PC-3 (cell line): ENCODE data around the gene FIGNL1. TPM values are rescaled to one million over a fixed set of nuclear protein-coding genes. Genes with fewer than 3 reads are reported as not detected.

Experiments used
- ATAC-seq: fragments of 200-7000 bp; cut with Tn5 transposase; 2 replicates; pipeline ENCODE4 v1.9.1; 2020; ENCODE audit warnings: mild to moderate bottlenecking, moderate library complexity
- BruUV-seq: library from RNA; stranded (reverse); fragments of 400-500 nt; replicated peaks from 2 replicates; lab custom pipeline; 2021; lab: Mats Ljungman, UMichigan
- CTCF ChIA-PET: fragments of 300-600 bp; sonication (Branson Sonifier 250); formaldehyde crosslinking; loops from one replicate; lab custom pipeline; 2022; ENCODE audit warnings: antibody characterized with exemption; lab: Charles Lee
- POLR2A ChIA-PET: fragments of 300-600 bp; sonication (Branson Sonifier 250); formaldehyde crosslinking; loops from one replicate; lab custom pipeline; 2022; ENCODE audit warnings: antibody characterized with exemption; ENCODE audit not compliant: unreplicated experiment; lab: Charles Lee
- DNase-seq: peaks from one replicate; pipeline ENCODE4 v3.0.0-alpha.2; 2015
- H2AFZ ChIP-seq: fragments of 300-600 bp; sonication (generic); 2 replicates; pipeline ENCODE4 v1.6.0; 2016; ENCODE audit warnings: antibody characterized with exemption, low read length
- H3F3A ChIP-seq: fragments of 300-600 bp; sonication (generic); one replicate; pipeline ENCODE4 v1.6.0; 2017; ENCODE audit warnings: antibody characterized with exemption, low read length, control low read depth, mild to moderate bottlenecking; ENCODE audit not compliant: unreplicated experiment
- H3K27ac ChIP-seq: fragments of 300-600 bp; sonication (generic); 2 replicates; pipeline ENCODE4 v1.5.1; 2016; ENCODE audit warnings: mild to moderate bottlenecking, low read length
- H3K27me3 ChIP-seq: fragments of 300-600 bp; sonication (generic); 2 replicates; pipeline ENCODE4 v1.6.1; 2016; ENCODE audit warnings: low read length, mixed read lengths
- H3K36me3 ChIP-seq: fragments of 300-600 bp; sonication (generic); 2 replicates; pipeline ENCODE4 v1.6.1; 2016; ENCODE audit warnings: low read depth, mixed run types, low read length, mixed read lengths
- H3K4me1 ChIP-seq: fragments of 300-600 bp; sonication (generic); 2 replicates; pipeline ENCODE4 v1.5.1; 2016; ENCODE audit warnings: low read length; ENCODE audit not compliant: insufficient read depth
- H3K4me2 ChIP-seq: fragments of 300-600 bp; sonication (generic); 2 replicates; pipeline ENCODE4 v1.6.0; 2016; ENCODE audit warnings: low read length
- H3K4me3 ChIP-seq: fragments of 300-600 bp; sonication (generic); 2 replicates; pipeline ENCODE4 v1.5.1; 2016; ENCODE audit warnings: mild to moderate bottlenecking, low read length, mixed read lengths
- H3K79me2 ChIP-seq: fragments of 300-600 bp; sonication (generic); 2 replicates; pipeline ENCODE4 v1.6.1; 2017; ENCODE audit warnings: low read length, mixed read lengths
- H3K9ac ChIP-seq: fragments of 300-600 bp; sonication (generic); 2 replicates; pipeline ENCODE4 v1.6.0; 2016; ENCODE audit warnings: mild to moderate bottlenecking, low read length
- H3K9me2 ChIP-seq: fragments of 300-600 bp; sonication (generic); replicated peaks from 2 replicates; pipeline ENCODE4 v1.6.1; 2016; ENCODE audit warnings: mixed run types, low read length, mixed read lengths
- H3K9me3 ChIP-seq: fragments of 300-600 bp; sonication (generic); 2 replicates; pipeline ENCODE4 v1.6.1; 2016; ENCODE audit warnings: low read length, mixed read lengths
- H4K20me1 ChIP-seq: fragments of 300-600 bp; sonication (generic); 2 replicates; pipeline ENCODE4 v1.6.1; 2016; ENCODE audit warnings: low read length, mixed read lengths
- CTCF ChIP-seq: fragments of 300-600 bp; sonication (generic); conservative IDR thresholded peaks from 2 replicates; pipeline ENCODE4 v1.5.1; 2017; ENCODE audit warnings: antibody characterized with exemption, low read depth, mild to moderate bottlenecking, low read length
- EZH2 ChIP-seq: fragments of 300-600 bp; sonication (generic); IDR thresholded peaks from one replicate; pipeline ENCODE4 v1.6.1; 2017; ENCODE audit warnings: antibody characterized with exemption, mild to moderate bottlenecking, low read length; ENCODE audit not compliant: unreplicated experiment
- EZH2phosphoT487 ChIP-seq: fragments of 300-600 bp; sonication (generic); IDR thresholded peaks from 2 replicates; pipeline ENCODE4 v1.6.1; 2018; ENCODE audit warnings: mild to moderate bottlenecking, antibody characterized with exemption, low read length, borderline replicate concordance
- intact Hi-C: fragments of 100-400 bp; cut with micrococcal nuclease; formaldehyde crosslinking; loops from 2 replicates; pipeline ENCODE4 v1.9.0; 2023
- total RNA-seq: library from RNA; depleted of rRNA; stranded (reverse); fragments of >200 nt; gene quantifications from 2 replicates; pipeline ENCODE4 v1.2.3, GENCODE V29; 2014; rRNA removed

Gene FIGNL1
- total RNA-seq, 1 experiment from 2014 or later: 27.2 TPM

DNA sequence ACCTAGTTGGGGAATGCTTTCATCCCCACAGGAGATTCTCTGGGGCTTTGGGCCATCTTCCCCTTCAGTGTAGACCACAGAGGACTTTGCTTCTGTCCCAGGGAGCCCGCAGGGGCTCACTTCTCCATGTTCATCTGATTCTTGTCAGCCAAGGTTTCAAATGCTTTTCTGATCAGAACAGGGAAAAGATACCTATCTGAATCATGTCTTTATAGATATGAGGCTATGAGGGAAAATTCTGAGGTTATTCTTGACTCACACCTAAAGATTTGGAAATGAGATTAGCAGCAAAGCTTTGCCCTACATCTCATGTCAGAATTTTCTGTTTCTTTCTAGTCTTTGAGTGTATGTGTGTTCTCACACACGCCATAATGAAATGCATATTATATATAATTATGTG, 53.3 kb downstream of the FIGNL1 start:
- no TSS peak for BruUV-seq
- Histone ChIP-seq H3K27ac (no peak overlapping the region), H3K4me1 (no peaks in the 10 kb centered on the region), H3K4me3 (no peak overlapping the region), H3K9me3 (no peaks in the 10 kb centered on the region), H3K9me2 (no peaks in the 10 kb centered on the region), H3K4me2 (no peak overlapping the region), H3K27me3 (peaks cover 80% of the 10 kb centered on the region), H3K79me2 (no peaks in the 10 kb centered on the region), H4K20me1 (no peaks in the 10 kb centered on the region), H3K9ac (no peak overlapping the region), H3F3A (no peaks in the 10 kb centered on the region), H2AFZ (no peak overlapping the region), H3K36me3 (no peaks in the 10 kb centered on the region)
- DNase-seq (no peak), ATAC-seq (no peak)
- intact Hi-C loops: no loop called here
- ChIA-PET POLR2A (no interaction called here), CTCF (no interaction called here)
- TF ChIP-seq EZH2phosphoT487 (no peak), EZH2 (no peak), CTCF (no peak)

- ATAC-seq: no peak
- POLR2A ChIA-PET: no interaction called here
- DNase-seq: no peak
- Histone ChIP-seq H3K27me3 (peaks cover 90% of the 10 kb centered on the region), H3K79me2 (no peaks in the 10 kb centered on the region), H3K9me2 (no peaks in the 10 kb centered on the region), H3K4me2 (no peak overlapping the region), H3K36me3 (no peaks in the 10 kb centered on the region), H2AFZ (no peak overlapping the region), H3K9me3 (no peaks in the 10 kb centered on the region), H3K27ac (no peak overlapping the region), H3F3A (no peaks in the 10 kb centered on the region), H4K20me1 (no peaks in the 10 kb centered on the region), H3K4me1 (no peaks in the 10 kb centered on the region), H3K9ac (no peak overlapping the region), H3K4me3 (no peak overlapping the region)
- BruUV-seq: no TSS peak
- intact Hi-C loops: no loop called here
- CTCF ChIA-PET: interaction anchor here (0.6 kb wide), 1 partner anchor 298 kb away, joined by 4 read pairs; a partner anchor contains a TSS
- TF ChIP-seq CTCF (no peak), EZH2phosphoT487 (no peak), EZH2 (no peak)
Measured at GRCh38 chr7:50394315-50394714, 55.8 kb downstream of the FIGNL1 start.

Other genes starting within 250 kb of the FIGNL1 start
- not detected in 2 replicates for gene IKZF1, start 145.6 kb downstream of the FIGNL1 start, total RNA-seq
- not detected in 2 replicates for gene DDC, start 115.1 kb upstream of the FIGNL1 start, total RNA-seq